HG03558 (cell line): ENCODE measurements around the gene CRTAC1.
"Not testable (repeated sequence)": the region's sequence is repeated elsewhere in the genome, so short reads cannot be mapped to it uniquely, and the experiment has no call there.

ENCODE experiments used
- ATAC-seq: cut with Tn5 transposase; IDR thresholded peaks from one replicate; pipeline ENCODE4 v1.9.1; 2021; ENCODE audit warnings: moderate number of reproducible peaks; ENCODE audit not compliant: unreplicated experiment; ENCODE audit errors: extremely low read depth

Gene CRTAC1

GRCh38 chr10:97851341-97852001 is 178.9 kb downstream of the CRTAC1 start:
- no peak for ATAC-seq

DNA sequence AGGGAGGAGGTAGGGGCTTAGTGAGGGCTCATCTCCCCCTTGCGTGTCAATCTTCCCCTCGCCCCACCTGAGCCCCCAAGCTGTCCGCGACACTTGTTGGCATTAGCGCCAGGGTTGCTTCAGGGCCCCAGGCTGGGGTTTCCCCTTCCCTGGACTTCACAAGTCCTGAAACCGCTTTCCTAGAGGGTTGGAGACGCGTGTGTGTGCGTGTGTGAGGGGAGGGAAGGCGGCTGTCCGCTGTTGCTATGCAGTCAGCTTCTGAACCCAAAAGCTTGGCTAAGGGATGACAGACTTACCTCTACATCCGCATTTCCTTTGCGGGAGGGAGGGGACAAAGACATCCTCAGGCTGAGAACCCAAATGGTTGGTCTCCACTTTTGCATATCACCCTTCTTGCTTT is 180.0 kb downstream of the CRTAC1 start:
- ATAC-seq = no peak

DNA sequence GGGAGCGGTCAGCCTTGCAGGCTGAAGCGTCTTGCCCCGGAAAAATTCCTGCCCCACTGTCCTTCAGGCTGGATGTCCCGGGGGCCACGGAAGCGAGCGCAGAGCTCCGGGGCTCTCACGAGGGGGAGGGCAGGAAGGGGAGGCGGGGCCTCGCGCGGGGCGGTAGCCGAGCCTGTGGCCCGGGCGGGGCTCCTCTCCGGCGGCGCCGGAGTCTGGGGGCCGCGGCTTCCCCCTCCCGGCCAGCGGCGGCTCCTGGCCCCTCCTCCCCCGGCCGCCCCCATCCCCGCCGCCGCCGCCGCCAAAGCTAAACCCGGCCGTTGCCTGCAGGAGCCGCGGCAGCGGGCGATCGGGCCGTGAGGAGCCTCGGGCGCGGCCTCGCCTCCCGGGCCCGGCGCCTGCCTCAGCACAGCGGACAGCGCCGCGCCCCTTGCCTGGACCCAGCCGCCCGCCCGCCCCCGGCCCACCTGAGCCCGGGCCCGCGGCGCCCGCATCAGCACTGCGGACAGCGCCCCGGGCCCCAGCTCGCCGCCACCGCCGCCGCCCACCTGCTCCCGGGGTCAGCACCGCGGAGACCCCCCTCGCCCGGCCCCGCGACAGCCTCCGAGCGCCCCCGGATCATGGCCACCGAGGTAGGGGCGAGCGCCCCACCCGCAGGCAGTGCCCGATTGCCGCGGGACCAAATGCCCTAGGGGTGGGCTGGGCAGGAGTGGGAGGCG is 180.6 kb downstream of the CRTAC1 start, which contains the start of gene GOLGA7B:
GOLGA7B (plus strand) TSS at position 157 of the 716 bp plus-strand sequence; CDS start at position 618, 461 bp downstream.
- no peak for ATAC-seq

DNA sequence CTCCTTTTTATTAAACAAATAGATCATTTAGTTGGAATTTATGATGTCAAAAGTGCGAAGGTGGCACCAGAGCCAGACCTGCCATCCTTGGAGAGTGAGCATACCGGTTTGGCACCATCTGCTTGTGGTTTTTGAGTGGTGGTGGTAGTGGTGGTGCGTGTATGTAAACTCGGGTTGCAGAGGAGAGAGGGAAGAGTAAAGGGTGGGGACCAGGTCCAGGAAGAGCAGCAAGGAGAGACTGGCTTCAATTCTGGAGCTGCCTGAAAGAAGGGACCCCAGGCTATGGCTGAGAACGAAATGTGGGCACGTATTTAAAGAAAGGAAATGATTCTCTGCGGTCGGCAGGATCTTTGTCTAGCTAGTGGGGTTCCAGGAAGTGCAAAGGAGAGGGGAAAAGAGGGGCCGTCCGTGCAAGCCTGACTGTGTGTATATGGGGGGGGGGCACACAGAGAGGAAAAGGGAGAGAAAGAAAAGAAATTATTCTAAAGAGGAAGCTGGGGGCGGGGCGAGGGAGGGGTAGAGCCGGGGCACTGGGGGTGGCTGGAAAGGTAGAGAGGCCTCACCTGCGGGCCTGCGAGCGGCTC is 181.2 kb downstream of the CRTAC1 start:
- no peak for ATAC-seq

DNA sequence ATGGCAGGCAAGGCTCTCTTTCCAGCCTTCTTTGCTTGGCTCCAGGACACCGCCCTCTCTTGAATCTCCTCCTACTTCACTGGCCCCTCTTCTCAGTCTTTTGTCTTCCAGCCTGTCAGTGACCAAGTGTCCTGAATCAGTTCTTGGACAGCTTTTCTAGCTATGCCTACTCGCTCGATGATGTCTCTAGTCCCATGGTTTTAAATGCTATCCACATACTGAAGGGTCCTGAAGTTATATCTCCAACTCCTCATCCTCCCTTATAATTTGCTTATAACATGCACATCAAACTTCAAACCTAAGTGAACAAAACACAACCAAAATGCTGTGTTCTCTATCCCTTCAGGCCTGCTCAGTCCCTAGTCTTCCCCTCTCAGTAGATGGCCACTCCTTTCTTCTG is 185.7 kb downstream of the CRTAC1 start:
- ATAC-seq = no peak

DNA sequence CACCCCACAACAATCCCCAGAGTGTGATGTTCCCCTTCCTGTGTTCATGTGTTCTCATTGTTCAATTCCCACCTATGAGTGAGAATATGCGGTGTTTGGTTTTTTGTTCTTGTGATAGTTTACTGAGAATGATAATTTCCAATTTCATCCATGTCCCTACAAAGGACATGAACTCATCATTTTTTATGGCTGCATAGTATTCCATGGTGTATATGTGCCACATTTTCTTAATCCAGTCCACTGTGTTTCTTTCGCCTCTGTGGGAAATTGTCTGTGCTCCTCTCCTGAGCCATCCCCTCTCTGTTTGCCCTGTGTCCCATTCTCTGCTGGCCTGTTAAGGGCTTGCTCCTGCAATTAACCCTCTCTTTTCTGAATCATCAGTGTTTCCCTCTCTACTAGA is 186.4 kb downstream of the CRTAC1 start:
- not testable (repeated sequence) for ATAC-seq

- no peak for ATAC-seq
Observed at GRCh38 chr10:97843281-97843671, 187.1 kb downstream of the CRTAC1 start.

- ATAC-seq = no peak
Observed at GRCh38 chr10:97842656-97843280, 187.7 kb downstream of the CRTAC1 start.

DNA sequence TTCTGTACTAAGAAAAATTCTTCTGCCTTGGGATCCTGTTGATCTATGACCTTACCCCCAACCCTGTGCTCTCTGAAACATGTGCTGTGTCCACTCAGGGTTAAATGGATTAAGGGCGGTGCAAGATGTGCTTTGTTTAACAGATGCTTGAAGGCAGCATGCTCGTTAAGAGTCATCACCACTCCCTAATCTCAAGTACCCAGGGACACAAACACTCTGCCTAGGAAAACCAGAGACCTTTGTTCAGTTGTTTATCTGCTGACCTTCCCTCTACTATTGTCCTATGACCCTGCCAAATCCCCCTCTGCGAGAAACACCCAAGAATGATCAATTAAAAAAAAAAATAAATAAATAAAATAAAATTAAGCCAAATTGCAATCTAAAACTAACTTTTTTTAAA is 188.3 kb downstream of the CRTAC1 start:
- ATAC-seq = not testable (repeated sequence)

GRCh38 chr10:97841166-97841565 is 189.3 kb downstream of the CRTAC1 start:
- ATAC-seq = not testable (repeated sequence)

- ATAC-seq = no peak
Observed at GRCh38 chr10:97838091-97838490, 192.3 kb downstream of the CRTAC1 start.

GRCh38 chr10:97836446-97836845 is 194.0 kb downstream of the CRTAC1 start:
- no peak for ATAC-seq

GRCh38 chr10:97831259-97831658 is 199.2 kb downstream of the CRTAC1 start:
- ATAC-seq = no peak

- ATAC-seq = no peak
Observed at GRCh38 chr10:97830064-97830463, 200.4 kb downstream of the CRTAC1 start.

- ATAC-seq = no peak
Observed at GRCh38 chr10:97828721-97829120, 201.7 kb downstream of the CRTAC1 start.

GRCh38 chr10:97827702-97828291 is 202.6 kb downstream of the CRTAC1 start:
- ATAC-seq = no peak

DNA sequence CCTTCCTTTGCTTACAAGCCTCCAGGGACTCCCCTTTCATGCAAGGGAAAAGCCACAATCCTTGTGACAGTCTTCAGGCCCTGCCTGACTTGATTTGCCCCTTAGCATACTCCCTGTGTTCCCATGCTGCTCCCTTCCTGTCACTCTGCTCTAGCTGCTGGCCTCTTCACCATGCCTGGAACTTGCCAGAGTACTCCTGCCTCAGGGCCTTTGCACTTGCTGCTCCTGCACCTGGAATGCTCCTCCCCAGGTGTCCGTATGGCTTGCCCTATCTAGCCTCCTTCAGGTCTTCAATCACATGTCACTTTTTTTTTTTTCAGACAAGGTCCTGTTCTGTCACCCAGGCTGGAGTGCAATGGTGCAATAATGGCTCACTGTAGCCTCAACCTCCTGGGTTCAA is 203.5 kb downstream of the CRTAC1 start:
- no peak for ATAC-seq

GRCh38 chr10:97825020-97825760 is 205.2 kb downstream of the CRTAC1 start:
- ATAC-seq = no peak

GRCh38 chr10:97823734-97824133 is 206.7 kb downstream of the CRTAC1 start:
- ATAC-seq = no peak

GRCh38 chr10:97822261-97822687 is 208.1 kb downstream of the CRTAC1 start:
- ATAC-seq = no peak
